Naive thymus-derived CD8-positive, alpha-beta T cell (primary cell): ENCODE results near the gene C4orf50. TPM values are rescaled to one million over a fixed set of nuclear protein-coding genes. Genes with fewer than 3 reads are reported as not detected.

Experiments
- ATAC-seq, 2 donors: fragments of 150-1000 bp; cut with Tn5 transposase in 1 of 2; sonication (Bioruptor Pico), chemical (Tn5 transposase) in 1 of 2; 1 replicate in 1 of 2; 2 replicates in 1 of 2; pipeline ENCODE4 v1.10.0; 2021; ENCODE audit warnings: mild to moderate bottlenecking in 2 of 2, moderate library complexity in 2 of 2
- POLR2A ChIA-PET: fragments of 350-600 bp; sonication (Branson Sonifier 250); formaldehyde crosslinking; loops from one replicate; lab custom pipeline; 2021; ENCODE audit warnings: antibody characterized with exemption; lab: Charles Lee
- DNase-seq, 10 donors: peaks; one replicate each; pipeline versions ENCODE4 v3.0.0 to v3.0.0-alpha.2; 2020 to 2022
- H3K27ac Mint-ChIP-seq, 10 donors: one replicate each; pipeline ENCODE4 v1.8.0; 2020 to 2022; ENCODE audit warnings: mild to moderate bottlenecking in 10 of 10, mixed read lengths in 10 of 10, moderate library complexity in 4 of 10, inconsistent platforms in 1 of 10
- H3K27me3 Mint-ChIP-seq, 5 donors: one replicate each; pipeline ENCODE4 v1.8.0; 2021 to 2022; ENCODE audit warnings: mixed read lengths in 5 of 5
- H3K36me3 Mint-ChIP-seq, 3 donors: one replicate each; pipeline ENCODE4 v1.8.0; 2020 to 2022; ENCODE audit warnings: mixed read lengths in 3 of 3, mild to moderate bottlenecking in 2 of 3, inconsistent platforms in 1 of 3
- H3K4me1 Mint-ChIP-seq, 4 donors: one replicate each; pipeline ENCODE4 v1.8.0; 2021 to 2022; ENCODE audit warnings: mixed read lengths in 4 of 4
- H3K4me3 Mint-ChIP-seq, 10 donors: one replicate each; pipeline ENCODE4 v1.8.0; 2020 to 2022; ENCODE audit warnings: mild to moderate bottlenecking in 10 of 10, mixed read lengths in 10 of 10, moderate library complexity in 6 of 10, inconsistent platforms in 1 of 10
- H3K9me3 Mint-ChIP-seq, 9 donors: one replicate each; pipeline ENCODE4 v1.8.0; 2020 to 2022; ENCODE audit warnings: mixed read lengths in 9 of 9, mild to moderate bottlenecking in 3 of 9, inconsistent platforms in 1 of 9, moderate library complexity in 1 of 9
- polyA plus RNA-seq, 3 donors: library from polyadenylated mRNA; unstranded; fragments of 300-500 nt; fragmentation: Illumina TruSeq; gene quantifications; one replicate each; pipeline ENCODE4 v1.2.3, GENCODE V29; 2021
- total RNA-seq, 8 experiments: library from RNA in 2 of 8; stranded (reverse) in 2 of 8; gene quantifications; one replicate each; pipeline ENCODE4 v1.2.3 and lab custom pipeline; 2021 to 2026

C4orf50 gene
- total and polyA plus RNA-seq, 5 experiments from 2014 or later, result not detected

DNA sequence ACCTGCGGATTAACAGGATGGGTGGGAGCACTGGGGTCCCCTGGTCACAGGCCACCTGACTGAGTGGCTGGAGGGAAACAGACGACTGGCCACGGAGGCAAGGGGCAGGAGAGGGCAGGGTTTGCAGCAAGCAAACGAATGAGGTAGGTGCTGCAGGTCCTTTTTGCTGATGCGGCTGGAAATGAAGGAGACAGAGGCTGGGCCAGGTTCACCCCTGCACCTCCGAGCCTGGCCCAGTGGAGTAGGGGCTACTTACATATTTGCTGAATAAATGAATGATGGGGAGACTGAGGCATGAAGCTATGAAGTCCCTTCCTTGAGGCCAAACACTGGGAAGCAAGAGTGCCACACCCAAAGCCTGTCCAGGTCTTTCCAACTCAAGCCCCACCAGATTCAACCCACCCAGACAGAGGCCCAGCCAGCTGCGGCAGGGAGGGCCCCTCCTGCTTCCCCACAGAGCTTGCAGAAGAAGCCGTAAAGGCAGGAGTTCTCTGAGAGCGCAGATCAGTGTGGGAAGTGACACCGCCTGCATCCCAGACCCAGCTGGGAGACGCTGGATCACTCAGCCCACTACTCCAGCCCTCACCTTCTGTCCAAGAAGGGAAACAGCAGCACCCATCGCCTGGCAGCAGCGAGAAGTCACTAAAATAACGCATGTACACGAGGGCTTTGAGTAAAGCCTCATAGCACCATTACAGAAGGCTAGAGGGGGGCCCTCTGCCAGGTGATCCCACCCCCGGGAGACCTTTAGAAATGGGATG is 36.1 kb upstream of the C4orf50 start:
- DNase-seq (no peak), ATAC-seq (no peak)
- POLR2A ChIA-PET, result no interaction called here
- H3K9me3 Mint-ChIP-seq, result peaks cover 0 to 25% (median 8%) of the 10 kb centered on the region in 9 donors
- H3K27ac Mint-ChIP-seq, result no peak overlapping the region
- no peaks in the 10 kb centered on the region for H3K4me1 Mint-ChIP-seq
- H3K27me3 Mint-ChIP-seq, result peaks cover 0 to 4% (median 0%) of the 10 kb centered on the region in 5 donors
- H3K4me3 Mint-ChIP-seq, result no peak overlapping the region
- H3K36me3 Mint-ChIP-seq, result peaks cover 0 to 13% (median 0%) of the 10 kb centered on the region in 3 donors

DNA sequence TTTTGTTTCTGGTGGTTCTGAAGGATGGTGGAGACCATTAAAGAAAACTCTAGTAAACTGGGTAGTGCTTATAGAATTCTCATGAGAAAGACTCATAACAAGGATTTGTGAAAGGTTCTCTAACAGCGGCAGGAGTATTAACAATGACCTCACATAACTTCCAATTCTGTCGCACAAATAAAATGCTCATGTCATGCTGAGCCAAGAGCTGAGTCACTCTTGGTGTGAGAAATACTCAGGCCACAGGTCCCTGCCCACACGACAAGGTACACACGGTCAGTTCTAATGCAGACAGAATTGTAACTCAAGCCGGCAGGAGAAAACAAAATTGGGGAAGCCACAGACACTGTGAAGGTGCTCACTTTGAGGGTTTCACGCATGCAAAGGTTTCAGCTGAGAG is 34.4 kb upstream of the C4orf50 start:
- POLR2A ChIA-PET, result no interaction called here
- no peak overlapping the region for H3K4me3 Mint-ChIP-seq
- peaks cover 0 to 4% (median 0%) of the 10 kb centered on the region in 5 donors for H3K27me3 Mint-ChIP-seq
- peaks cover 0 to 4% (median 0%) of the 10 kb centered on the region in 4 donors for H3K4me1 Mint-ChIP-seq
- no peak for DNase-seq
- peaks cover 0 to 10% (median 3%) of the 10 kb centered on the region in 9 donors for H3K9me3 Mint-ChIP-seq
- no peak overlapping the region for H3K27ac Mint-ChIP-seq
- H3K36me3 Mint-ChIP-seq, result peaks cover 0 to 5% (median 0%) of the 10 kb centered on the region in 3 donors
- ATAC-seq, result no peak

DNA sequence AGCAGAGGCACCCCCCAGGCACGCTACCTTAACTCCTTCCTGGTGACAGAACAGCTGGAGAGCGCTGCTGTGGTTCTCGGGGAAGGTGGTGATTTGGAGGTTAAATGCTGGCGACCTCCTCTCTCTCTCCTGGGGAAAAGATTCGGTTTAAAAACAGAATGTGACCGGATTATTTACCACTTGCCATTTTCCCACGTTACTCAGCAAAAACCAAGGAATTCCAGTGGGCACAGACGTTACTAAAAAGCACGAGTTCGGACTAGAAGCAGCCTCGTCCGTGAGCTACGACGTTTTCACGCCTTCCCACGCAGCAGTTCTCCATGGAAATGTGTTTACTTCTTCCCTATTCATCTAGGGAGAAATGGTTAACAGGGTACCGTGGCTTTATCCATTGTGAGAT is 32.3 kb upstream of the C4orf50 start:
- no peaks in the 10 kb centered on the region for H3K36me3 Mint-ChIP-seq

DNA sequence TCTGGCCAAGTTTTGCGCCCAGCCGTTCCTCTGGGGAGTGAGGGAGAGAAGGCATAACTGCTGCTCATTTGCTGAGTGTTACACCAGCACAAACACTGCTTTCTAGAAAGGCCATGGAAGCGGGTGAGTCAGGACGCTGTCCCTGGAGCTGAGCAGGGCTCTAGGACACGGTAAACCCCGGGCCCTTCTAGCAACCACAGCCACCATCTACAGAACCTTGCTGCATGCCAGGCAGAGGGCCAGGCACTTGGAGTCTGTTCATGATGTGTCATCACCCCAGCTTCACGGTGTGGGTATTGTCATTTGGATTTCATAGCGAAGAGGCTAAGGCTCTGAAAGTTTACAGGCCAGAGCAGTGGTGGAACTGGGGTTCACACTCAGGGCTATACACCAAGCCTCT is 31.8 kb upstream of the C4orf50 start:
- Mint-ChIP-seq H3K4me3 (no peak overlapping the region), H3K36me3 (no peaks in the 10 kb centered on the region)
- POLR2A ChIA-PET, result no interaction called here

More for the DNA sequence above, 32.3 kb upstream of the C4orf50 start:
- H3K9me3 Mint-ChIP-seq, result peaks cover 0 to 4% (median 0%) of the 10 kb centered on the region in 9 donors
- H3K4me3 Mint-ChIP-seq, result no peak overlapping the region
- POLR2A ChIA-PET, result no interaction called here
- H3K27me3 Mint-ChIP-seq, result peaks cover 0 to 4% (median 0%) of the 10 kb centered on the region in 5 donors
- DNase-seq, result no peak
- no peak for ATAC-seq
- H3K27ac Mint-ChIP-seq, result no peak overlapping the region
- H3K4me1 Mint-ChIP-seq, result peaks cover 0 to 4% (median 0%) of the 10 kb centered on the region in 4 donors

DNA sequence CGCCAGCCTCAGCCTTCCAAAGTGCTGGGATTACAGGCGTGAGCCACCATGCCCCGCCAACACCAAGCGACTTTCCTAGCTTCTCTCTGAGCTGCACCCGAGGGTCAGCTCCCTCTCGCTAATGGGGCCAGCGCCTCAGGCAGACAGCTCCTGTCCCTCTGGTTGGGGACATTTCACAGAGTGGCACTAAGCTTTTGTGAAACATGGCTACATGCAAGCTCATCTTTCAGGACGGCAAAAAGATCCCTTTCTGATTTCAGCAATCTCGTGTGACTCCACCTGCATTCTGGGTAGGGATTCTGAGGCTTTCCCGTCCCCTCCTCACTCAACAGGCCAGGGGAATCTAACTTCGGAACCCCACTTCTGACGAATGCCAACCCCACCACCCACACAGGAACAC is 31.0 kb upstream of the C4orf50 start:
- ATAC-seq (no peak), DNase-seq (no peak)
- peaks cover 4 to 13% (median 7%) of the 10 kb centered on the region in 5 donors for H3K27me3 Mint-ChIP-seq
- POLR2A ChIA-PET, result no interaction called here
- H3K36me3 Mint-ChIP-seq, result no peaks in the 10 kb centered on the region
- H3K4me1 Mint-ChIP-seq, result peaks cover 0 to 4% (median 0%) of the 10 kb centered on the region in 4 donors
- H3K27ac Mint-ChIP-seq, result no peak overlapping the region
- no peaks in the 10 kb centered on the region for H3K9me3 Mint-ChIP-seq
- H3K4me3 Mint-ChIP-seq, result no peak overlapping the region

More for the DNA sequence above, 31.8 kb upstream of the C4orf50 start:
- Mint-ChIP-seq H3K9me3 (no peaks in the 10 kb centered on the region), H3K4me1 (peaks cover 0 to 4% (median 0%) of the 10 kb centered on the region in 4 donors), H3K27me3 (peaks cover 2 to 7% (median 5%) of the 10 kb centered on the region in 5 donors), H3K27ac (no peak overlapping the region)
- DNase-seq, result no peak
- ATAC-seq, result no peak

DNA sequence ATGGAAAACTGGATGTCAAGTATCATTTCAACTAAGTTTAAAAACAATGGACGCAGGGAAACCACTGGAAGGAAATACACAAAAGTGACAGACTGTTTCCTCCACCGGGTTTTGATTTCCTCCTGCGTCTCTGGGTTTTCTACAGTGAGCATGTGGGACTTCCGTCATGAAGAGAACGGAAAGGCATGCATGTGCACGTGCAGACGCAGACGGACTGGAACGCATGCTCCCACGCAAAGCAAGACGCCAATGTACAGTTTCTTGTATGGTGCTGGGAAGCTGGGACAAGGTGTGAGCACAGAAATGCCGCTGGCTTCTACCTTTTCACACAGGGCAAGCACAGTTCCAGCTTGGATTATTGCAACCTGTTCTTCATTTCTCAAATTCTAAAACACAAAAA is 30.3 kb upstream of the C4orf50 start:
- Mint-ChIP-seq H3K36me3 (no peaks in the 10 kb centered on the region), H3K9me3 (no peaks in the 10 kb centered on the region), H3K27ac (no peak overlapping the region), H3K4me3 (no peak overlapping the region), H3K4me1 (peaks cover 0 to 4% (median 0%) of the 10 kb centered on the region in 4 donors), H3K27me3 (peaks cover 4 to 21% (median 12%) of the 10 kb centered on the region in 5 donors)
- no peak for ATAC-seq
- POLR2A ChIA-PET, result no interaction called here
- no peak for DNase-seq

DNA sequence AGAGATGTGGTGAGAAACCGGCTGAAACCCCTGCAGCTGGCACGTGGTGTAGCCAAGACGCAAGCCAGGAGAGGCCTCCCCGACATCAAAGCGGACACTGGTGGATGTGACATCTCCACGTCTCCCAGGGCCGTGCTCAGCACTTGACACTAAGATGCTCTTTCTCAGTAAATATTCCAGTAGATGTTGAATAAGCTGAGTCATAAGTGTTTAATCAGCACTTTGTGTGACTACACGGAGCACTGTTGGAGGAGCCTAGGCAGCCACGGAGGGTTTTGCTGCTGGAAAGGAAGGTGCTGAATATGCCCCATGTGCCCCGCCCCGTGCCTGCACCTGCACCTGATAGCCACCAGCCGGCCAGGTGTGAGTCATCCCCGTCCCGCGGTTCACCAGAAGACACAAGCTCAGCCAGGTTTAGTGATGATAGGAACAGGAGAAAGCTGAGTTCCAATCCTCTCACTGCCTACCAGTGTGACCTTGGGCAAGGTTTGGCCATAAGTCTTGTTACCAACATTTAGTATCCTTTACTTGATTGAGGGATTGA is 29.0 kb upstream of the C4orf50 start:
- ATAC-seq (no peak), DNase-seq (no peak)
- Mint-ChIP-seq H3K27me3 (peaks cover 4 to 31% (median 19%) of the 10 kb centered on the region in 5 donors), H3K4me3 (no peak overlapping the region), H3K4me1 (peaks cover 0 to 4% (median 0%) of the 10 kb centered on the region in 4 donors), H3K9me3 (no peaks in the 10 kb centered on the region), H3K36me3 (no peaks in the 10 kb centered on the region), H3K27ac (no peak overlapping the region)
- POLR2A ChIA-PET, result no interaction called here

DNA sequence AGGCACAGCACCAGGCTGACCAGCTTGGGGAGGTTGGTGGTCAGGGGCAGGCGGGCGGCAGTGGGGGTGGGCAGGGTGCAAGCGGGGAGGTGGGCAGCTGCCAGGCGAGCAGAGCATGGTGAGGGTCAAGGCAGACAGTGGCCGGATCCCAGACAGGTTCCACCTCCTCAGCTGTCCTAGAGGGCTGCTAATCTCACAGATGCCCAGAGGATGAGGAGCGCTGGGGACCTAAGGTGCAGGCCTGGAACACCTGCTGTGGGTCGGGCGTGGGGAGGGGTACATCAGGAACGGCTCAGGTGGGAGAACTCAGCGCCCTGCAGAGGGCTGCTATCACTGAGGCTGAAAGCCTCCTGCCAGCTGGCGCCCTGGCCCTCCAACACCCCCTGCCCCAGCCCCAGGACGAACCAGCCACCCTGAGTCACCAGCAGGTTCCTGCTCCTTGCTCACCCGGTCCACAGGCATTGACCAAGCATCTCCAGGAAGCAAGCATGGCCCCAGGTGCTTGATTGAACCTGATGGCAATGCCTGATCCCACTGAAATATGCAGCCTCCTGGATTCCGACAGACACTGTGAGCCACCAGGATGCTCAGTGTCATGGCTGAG is 28.4 kb upstream of the C4orf50 start:
- POLR2A ChIA-PET, result no interaction called here
- H3K4me3 Mint-ChIP-seq, result no peak overlapping the region
- ATAC-seq (no peak), DNase-seq (no peak)
- peaks cover 5 to 37% (median 23%) of the 10 kb centered on the region in 5 donors for H3K27me3 Mint-ChIP-seq
- peak overlapping the region in 1 of 10 donors; percentile 44 for H3K27ac Mint-ChIP-seq
- H3K4me1 Mint-ChIP-seq, result peaks cover 0 to 4% (median 0%) of the 10 kb centered on the region in 4 donors
- no peaks in the 10 kb centered on the region for H3K9me3 Mint-ChIP-seq
- no peaks in the 10 kb centered on the region for H3K36me3 Mint-ChIP-seq

DNA sequence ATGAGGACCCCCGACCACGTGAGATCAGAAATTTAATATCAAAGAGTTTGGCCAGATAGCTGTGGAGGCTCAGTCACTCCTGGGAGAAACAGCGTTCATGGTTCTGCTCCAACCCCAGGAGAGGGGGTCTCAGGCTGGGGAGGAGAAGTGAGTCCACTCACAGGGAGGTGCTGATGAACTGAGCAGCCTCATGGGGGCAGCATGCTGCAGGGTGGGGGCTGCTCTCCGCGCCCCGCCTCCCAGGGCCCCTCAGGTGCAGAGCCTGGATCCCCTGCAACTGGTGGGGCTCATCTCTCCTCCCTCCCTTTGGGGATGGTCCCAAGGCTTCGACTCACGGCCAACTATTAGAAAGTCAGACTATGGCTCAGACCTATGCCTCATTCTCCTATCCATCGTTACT is 26.6 kb upstream of the C4orf50 start:
- Mint-ChIP-seq H3K4me3 (no peak overlapping the region), H3K9me3 (no peaks in the 10 kb centered on the region), H3K36me3 (no peaks in the 10 kb centered on the region), H3K27ac (no peak overlapping the region), H3K4me1 (peaks cover 0 to 4% (median 0%) of the 10 kb centered on the region in 4 donors), H3K27me3 (peaks cover 8 to 46% (median 25%) of the 10 kb centered on the region in 5 donors)
- DNase-seq (no peak), ATAC-seq (no peak)
- POLR2A ChIA-PET, result no interaction called here

DNA sequence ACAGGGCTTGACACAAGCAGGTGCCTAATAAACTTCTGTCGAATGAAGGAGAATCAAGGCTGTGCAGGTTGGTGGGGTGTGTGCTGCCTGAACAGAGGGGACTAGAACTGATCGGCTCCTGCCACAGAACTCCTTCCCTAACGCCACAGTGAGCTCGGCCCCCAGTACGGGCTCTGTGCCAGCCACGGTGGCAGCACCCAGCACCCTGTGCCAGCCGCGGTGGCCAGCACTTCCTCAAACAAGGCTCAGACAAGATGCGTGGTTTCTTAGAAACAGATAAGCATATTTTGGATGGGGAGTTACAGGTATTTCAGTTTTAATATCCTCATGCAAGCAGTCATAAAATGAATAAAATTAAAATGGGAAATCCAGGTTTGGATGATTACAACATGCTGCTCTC is 26.0 kb upstream of the C4orf50 start:
- DNase-seq, result no peak
- peaks cover 4 to 46% (median 25%) of the 10 kb centered on the region in 5 donors for H3K27me3 Mint-ChIP-seq
- no peak overlapping the region for H3K4me3 Mint-ChIP-seq
- H3K9me3 Mint-ChIP-seq, result no peaks in the 10 kb centered on the region
- H3K4me1 Mint-ChIP-seq, result peaks cover 0 to 4% (median 0%) of the 10 kb centered on the region in 4 donors
- no peaks in the 10 kb centered on the region for H3K36me3 Mint-ChIP-seq
- POLR2A ChIA-PET, result no interaction called here
- ATAC-seq, result no peak
- H3K27ac Mint-ChIP-seq, result no peak overlapping the region

DNA sequence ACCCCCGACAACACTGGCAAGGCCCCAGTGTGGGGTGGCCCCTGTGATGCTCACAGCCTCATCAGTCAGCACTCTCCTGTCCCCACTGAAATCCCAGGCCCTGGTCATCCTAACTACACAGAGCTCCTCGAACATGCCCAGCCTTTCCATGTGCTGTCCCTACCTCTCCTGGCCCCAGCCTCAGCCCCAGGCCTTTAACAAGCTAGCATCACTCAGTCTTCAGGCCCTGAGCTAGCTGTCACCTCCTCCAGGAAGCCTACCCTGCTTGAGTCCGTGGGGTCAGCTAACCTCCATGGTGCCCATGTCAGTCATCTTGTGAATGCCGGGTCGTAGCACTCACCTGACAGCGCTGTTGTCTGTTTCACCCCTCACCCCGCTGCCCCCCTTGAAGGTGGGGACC is 25.6 kb upstream of the C4orf50 start:
- Mint-ChIP-seq H3K9me3 (no peaks in the 10 kb centered on the region), H3K27me3 (peaks cover 4 to 46% (median 25%) of the 10 kb centered on the region in 5 donors), H3K36me3 (no peaks in the 10 kb centered on the region), H3K4me3 (no peak overlapping the region), H3K4me1 (peaks cover 0 to 4% (median 0%) of the 10 kb centered on the region in 4 donors), H3K27ac (no peak overlapping the region)
- ATAC-seq, result no peak
- no peak for DNase-seq
- POLR2A ChIA-PET, result no interaction called here

DNA sequence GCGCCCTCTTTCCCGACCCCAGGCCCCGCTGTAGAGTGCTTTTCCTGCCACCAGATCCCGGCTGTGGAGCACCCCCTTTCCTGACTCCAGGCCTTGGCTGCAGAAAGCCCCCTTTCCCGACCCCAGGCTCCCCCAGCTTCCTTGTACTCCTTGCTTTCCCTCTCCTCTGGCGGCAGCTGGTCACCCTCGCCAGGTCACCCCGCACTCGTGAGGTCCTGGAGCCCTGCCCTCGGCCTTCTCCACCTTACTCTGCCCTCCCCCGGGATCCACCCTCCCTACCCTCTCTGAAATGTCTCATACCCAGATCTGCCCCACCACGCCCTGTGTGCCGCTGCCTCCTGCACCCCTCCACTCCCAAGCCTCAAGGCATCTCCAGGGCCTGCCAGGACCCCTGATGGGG is 25.0 kb upstream of the C4orf50 start:
- no peak overlapping the region for H3K27ac Mint-ChIP-seq
- no peaks in the 10 kb centered on the region for H3K9me3 Mint-ChIP-seq
- DNase-seq (no peak), ATAC-seq (no peak)
- POLR2A ChIA-PET, result no interaction called here
- H3K36me3 Mint-ChIP-seq, result no peaks in the 10 kb centered on the region
- H3K27me3 Mint-ChIP-seq, result peaks cover 4 to 46% (median 25%) of the 10 kb centered on the region in 5 donors
- H3K4me1 Mint-ChIP-seq, result no peaks in the 10 kb centered on the region
- no peak overlapping the region for H3K4me3 Mint-ChIP-seq
